ENCODE data around the gene PSMB10. TPM values are rescaled to one million over a fixed set of nuclear protein-coding genes. Genes with fewer than 3 reads are reported as not detected.
"Not testable (repeated sequence)": the region's sequence is repeated elsewhere in the genome, so short reads cannot be mapped to it uniquely, and the experiment has no call there.

The PSMB10 gene
- total RNA-seq, 1 donor from 2014 or later: 214 TPM

- Mint-ChIP-seq H3K4me3 (no peak overlapping the region), H3K27me3 (no peaks in the 10 kb centered on the region), H3K36me3 (ENCODE audit: low read depth) (peaks cover 10% of the 10 kb centered on the region), H3K9me3 (no peaks in the 10 kb centered on the region), H3K27ac (peak overlapping the region; percentile 90), H3K4me1 (peaks cover 24% of the 10 kb centered on the region)
- intact Hi-C loops (cut with micrococcal nuclease): no loop called here
- no peak for DNase-seq
Measured at GRCh38 chr16:67917140-67917851, 19.4 kb downstream of the PSMB10 start.

- intact Hi-C loops (cut with micrococcal nuclease): no loop called here
- H3K4me1 Mint-ChIP-seq: peaks cover 18% of the 10 kb centered on the region
- no peak overlapping the region for H3K4me3 Mint-ChIP-seq
- peak overlapping the region; percentile 31 for H3K27ac Mint-ChIP-seq
- no peaks in the 10 kb centered on the region for H3K9me3 Mint-ChIP-seq
- peaks cover 6% of the 10 kb centered on the region for H3K36me3 Mint-ChIP-seq (ENCODE audit: low read depth)
- no peak for DNase-seq
- no peaks in the 10 kb centered on the region for H3K27me3 Mint-ChIP-seq
Measured at GRCh38 chr16:67915831-67916723, 20.6 kb downstream of the PSMB10 start.

GRCh38 chr16:67915496-67915769 lies 21.2 kb downstream of the PSMB10 start:
- H3K4me1 Mint-ChIP-seq: peaks cover 22% of the 10 kb centered on the region
- DNase-seq; H3K36me3 Mint-ChIP-seq (ENCODE audit: low read depth); H3K27me3 Mint-ChIP-seq; H3K27ac Mint-ChIP-seq; H3K4me3 Mint-ChIP-seq; H3K9me3 Mint-ChIP-seq; intact Hi-C loops (cut with micrococcal nuclease): not testable (repeated sequence)

GRCh38 chr16:67914758-67915495 lies 21.7 kb downstream of the PSMB10 start:
- peaks cover 24% of the 10 kb centered on the region for H3K4me1 Mint-ChIP-seq
- intact Hi-C loops (cut with micrococcal nuclease): no loop called here

GRCh38 chr16:67910158-67910557 lies 26.5 kb downstream of the PSMB10 start:
- H3K36me3 Mint-ChIP-seq (ENCODE audit: low read depth): peaks cover 24% of the 10 kb centered on the region
- no peaks in the 10 kb centered on the region for H3K9me3 Mint-ChIP-seq
- peak; percentile 82 for DNase-seq
- no peak overlapping the region for H3K4me3 Mint-ChIP-seq
- H3K4me1 Mint-ChIP-seq: peaks cover 18% of the 10 kb centered on the region
- H3K27ac Mint-ChIP-seq: peak overlapping the region; percentile 84
- intact Hi-C loops (cut with micrococcal nuclease): no loop called here
- H3K27me3 Mint-ChIP-seq: no peaks in the 10 kb centered on the region

More at GRCh38 chr16:67914758-67915495, 21.7 kb downstream of the PSMB10 start:
- Mint-ChIP-seq H3K27ac (no peak overlapping the region), H3K9me3 (no peaks in the 10 kb centered on the region), H3K27me3 (no peaks in the 10 kb centered on the region), H3K36me3 (ENCODE audit: low read depth) (peaks cover 9% of the 10 kb centered on the region), H3K4me3 (no peak overlapping the region)
- DNase-seq: no peak

- no peak for DNase-seq
- Mint-ChIP-seq H3K4me1 (peaks cover 14% of the 10 kb centered on the region), H3K27ac (peak overlapping the region; percentile 84), H3K4me3 (no peak overlapping the region), H3K27me3 (no peaks in the 10 kb centered on the region), H3K9me3 (no peaks in the 10 kb centered on the region), H3K36me3 (ENCODE audit: low read depth) (peaks cover 22% of the 10 kb centered on the region)
- intact Hi-C loops (cut with micrococcal nuclease): no loop called here
Measured at GRCh38 chr16:67909056-67909742, 27.5 kb downstream of the PSMB10 start.

GRCh38 chr16:67907397-67908180 lies 29.1 kb downstream of the PSMB10 start:
- H3K4me3 Mint-ChIP-seq: no peak overlapping the region
- intact Hi-C loops (cut with micrococcal nuclease): no loop called here
- peaks cover 14% of the 10 kb centered on the region for H3K4me1 Mint-ChIP-seq
- peaks cover 23% of the 10 kb centered on the region for H3K36me3 Mint-ChIP-seq (ENCODE audit: low read depth)
- peak overlapping the region; percentile 83 for H3K27ac Mint-ChIP-seq
- H3K9me3 Mint-ChIP-seq: no peaks in the 10 kb centered on the region
- H3K27me3 Mint-ChIP-seq: no peaks in the 10 kb centered on the region
- no peak for DNase-seq

GRCh38 chr16:67902831-67903230 lies 33.8 kb downstream of the PSMB10 start:
- Mint-ChIP-seq H3K27ac (peak overlapping the region; percentile 37), H3K27me3 (no peaks in the 10 kb centered on the region), H3K4me1 (peaks cover 4% of the 10 kb centered on the region), H3K4me3 (no peak overlapping the region), H3K36me3 (ENCODE audit: low read depth) (peaks cover 7% of the 10 kb centered on the region), H3K9me3 (no peaks in the 10 kb centered on the region)
- intact Hi-C loops (cut with micrococcal nuclease): no loop called here
- no peak for DNase-seq

GRCh38 chr16:67901734-67902133 lies 34.9 kb downstream of the PSMB10 start:
- Mint-ChIP-seq H3K27me3 (no peaks in the 10 kb centered on the region), H3K27ac (no peak overlapping the region), H3K9me3 (no peaks in the 10 kb centered on the region), H3K4me3 (no peak overlapping the region), H3K4me1 (peaks cover 2% of the 10 kb centered on the region), H3K36me3 (ENCODE audit: low read depth) (peaks cover 3% of the 10 kb centered on the region)
- intact Hi-C loops (cut with micrococcal nuclease): no loop called here
- DNase-seq: no peak

GRCh38 chr16:67897231-67897630 lies 39.4 kb downstream of the PSMB10 start:
- DNase-seq: no peak
- no peaks in the 10 kb centered on the region for H3K9me3 Mint-ChIP-seq
- no peaks in the 10 kb centered on the region for H3K27me3 Mint-ChIP-seq
- H3K36me3 Mint-ChIP-seq (ENCODE audit: low read depth): no peaks in the 10 kb centered on the region
- intact Hi-C loops (cut with micrococcal nuclease): no loop called here
- peaks cover 22% of the 10 kb centered on the region for H3K4me1 Mint-ChIP-seq
- no peak overlapping the region for H3K27ac Mint-ChIP-seq
- H3K4me3 Mint-ChIP-seq: no peak overlapping the region

- peak overlapping the region; percentile 97 for H3K4me3 Mint-ChIP-seq
- peaks cover 22% of the 10 kb centered on the region for H3K4me1 Mint-ChIP-seq
- H3K27ac Mint-ChIP-seq: peak overlapping the region; percentile 94
- DNase-seq: no peak
- intact Hi-C loops (cut with micrococcal nuclease): loop anchor here (1.0 to 5.0 kb wide), 6 partner anchors 21 to 234 kb away; partner anchors contain the start of genes ACD, EDC4, NUTF2 and PARD6A
- no peaks in the 10 kb centered on the region for H3K27me3 Mint-ChIP-seq
- no peaks in the 10 kb centered on the region for H3K36me3 Mint-ChIP-seq (ENCODE audit: low read depth)
- no peaks in the 10 kb centered on the region for H3K9me3 Mint-ChIP-seq
Measured at GRCh38 chr16:67893743-67894399, 42.8 kb downstream of the PSMB10 start.

- H3K4me3 Mint-ChIP-seq: peak within 1 kb of the TSS; percentile 97
- intact Hi-C loops (cut with micrococcal nuclease): loop anchor here (1.0 to 5.0 kb wide), 6 partner anchors 20 to 233 kb away; partner anchors contain the start of genes ACD, EDC4, NUTF2 and PARD6A
Measured at GRCh38 chr16:67892899-67893742, 43.5 kb downstream of the PSMB10 start, which contains the start of gene PSKH1. Gene PSKH1, plus strand, starts transcription at chr16:67893254. Its CDS starts 15,496 bp downstream, at chr16:67908750.

More at GRCh38 chr16:67892899-67893742, 43.5 kb downstream of the PSMB10 start, which contains the start of gene PSKH1:
- Mint-ChIP-seq H3K27ac (peak within 1 kb of the TSS; percentile 94), H3K27me3 (no peaks in the 10 kb centered on the region), H3K36me3 (ENCODE audit: low read depth) (no peaks in the 10 kb centered on the region), H3K4me1 (peaks cover 22% of the 10 kb centered on the region), H3K9me3 (no peaks in the 10 kb centered on the region)
- DNase-seq: peak; percentile 97

Data from activated CD4-positive, alpha-beta T cell treated with anti-CD3 and anti-CD28 coated beads, Interleukin-2, amount 10 ng/mL, durations not matched to agents 24 days and 14 days (primary cell).